ENCODE results near the gene FBXO47. TPM values are rescaled to one million over a fixed set of nuclear protein-coding genes. Genes with fewer than 3 reads are reported as not detected.

The FBXO47 gene
- total RNA-seq, 1 experiment from 2014 or later: not detected

- H3K27ac ChIP-seq (ENCODE audit: low read depth, low read length, poor library complexity, severe bottlenecking): no peak overlapping the region
- BruUV-seq (replicated peaks): no TSS peak
- no peak overlapping the region for H3K4me3 ChIP-seq (ENCODE audit: low read depth, low read length, poor library complexity, severe bottlenecking)
- H3K9me3 ChIP-seq (ENCODE audit: low read depth, low read length, poor library complexity, severe bottlenecking): no peaks in the 10 kb centered on the region
- no peaks in the 10 kb centered on the region for H3K36me3 ChIP-seq (ENCODE audit: insufficient read depth, low read length, poor library complexity, severe bottlenecking)
- H3K27me3 ChIP-seq (replicated peaks; ENCODE audit: insufficient read depth, low read depth, low read length, poor library complexity): no peaks in the 10 kb centered on the region
- intact Hi-C loops (cut with micrococcal nuclease; ENCODE audit: unreplicated experiment): no loop called here
- DNase-seq (ENCODE audit: low spot score): no peak
- no peaks in the 10 kb centered on the region for H3K4me1 ChIP-seq (ENCODE audit: insufficient read depth, low read length, poor library complexity, severe bottlenecking)
- TF ChIP-seq, protein P1, sequence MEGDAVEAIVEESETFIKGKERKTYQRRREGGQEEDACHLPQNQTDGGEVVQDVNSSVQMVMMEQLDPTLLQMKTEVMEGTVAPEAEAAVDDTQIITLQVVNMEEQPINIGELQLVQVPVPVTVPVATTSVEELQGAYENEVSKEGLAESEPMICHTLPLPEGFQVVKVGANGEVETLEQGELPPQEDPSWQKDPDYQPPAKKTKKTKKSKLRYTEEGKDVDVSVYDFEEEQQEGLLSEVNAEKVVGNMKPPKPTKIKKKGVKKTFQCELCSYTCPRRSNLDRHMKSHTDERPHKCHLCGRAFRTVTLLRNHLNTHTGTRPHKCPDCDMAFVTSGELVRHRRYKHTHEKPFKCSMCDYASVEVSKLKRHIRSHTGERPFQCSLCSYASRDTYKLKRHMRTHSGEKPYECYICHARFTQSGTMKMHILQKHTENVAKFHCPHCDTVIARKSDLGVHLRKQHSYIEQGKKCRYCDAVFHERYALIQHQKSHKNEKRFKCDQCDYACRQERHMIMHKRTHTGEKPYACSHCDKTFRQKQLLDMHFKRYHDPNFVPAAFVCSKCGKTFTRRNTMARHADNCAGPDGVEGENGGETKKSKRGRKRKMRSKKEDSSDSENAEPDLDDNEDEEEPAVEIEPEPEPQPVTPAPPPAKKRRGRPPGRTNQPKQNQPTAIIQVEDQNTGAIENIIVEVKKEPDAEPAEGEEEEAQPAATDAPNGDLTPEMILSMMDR (conservative IDR thresholded peaks at IDR 0.05; ENCODE audit: low read depth, low read length): no peak
- no peak for TF ChIP-seq EZH2 (IDR thresholded peaks at IDR 0.05; ENCODE audit: borderline replicate concordance, low read depth, low read length, poor library complexity, severe bottlenecking)
- POLR2A ChIA-PET (ENCODE audit: low non-redundant PET): no interaction called here
- CTCF ChIA-PET: no interaction called here
Observed at GRCh38 chr17:38947189-38947588, 20.0 kb downstream of the FBXO47 start.

DNA sequence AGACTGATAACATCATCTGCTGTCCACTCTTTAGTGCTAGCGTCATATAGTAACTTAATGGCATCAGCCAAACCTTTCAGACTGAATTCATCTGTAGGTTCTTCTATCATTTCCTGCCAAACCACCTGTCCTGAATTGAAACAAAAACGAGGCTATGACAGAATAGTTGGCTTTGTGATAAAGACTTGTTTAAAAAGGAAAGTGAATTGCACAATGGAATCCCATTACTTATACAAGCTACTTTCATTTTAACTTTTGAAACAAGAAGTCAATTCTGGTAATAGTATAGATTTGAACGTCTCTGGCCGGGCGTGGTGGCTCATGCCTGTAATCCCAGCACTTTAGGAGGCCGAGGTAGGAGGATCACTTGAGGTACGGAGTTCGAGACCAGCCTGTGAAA, 23.6 kb downstream of the FBXO47 start:
- intact Hi-C loops (cut with micrococcal nuclease; ENCODE audit: unreplicated experiment): no loop called here
- Histone ChIP-seq H3K27ac (ENCODE audit: low read depth, low read length, poor library complexity, severe bottlenecking) (no peak overlapping the region), H3K36me3 (ENCODE audit: insufficient read depth, low read length, poor library complexity, severe bottlenecking) (no peaks in the 10 kb centered on the region), H3K4me3 (ENCODE audit: low read depth, low read length, poor library complexity, severe bottlenecking) (no peak overlapping the region), H3K9me3 (ENCODE audit: low read depth, low read length, poor library complexity, severe bottlenecking) (no peaks in the 10 kb centered on the region), H3K4me1 (ENCODE audit: insufficient read depth, low read length, poor library complexity, severe bottlenecking) (no peaks in the 10 kb centered on the region), H3K27me3 (replicated peaks; ENCODE audit: insufficient read depth, low read depth, low read length, poor library complexity) (no peaks in the 10 kb centered on the region)
- TF ChIP-seq EZH2 (IDR thresholded peaks at IDR 0.05; ENCODE audit: borderline replicate concordance, low read depth, low read length, poor library complexity, severe bottlenecking): no peak
- TF ChIP-seq, protein P1 (conservative IDR thresholded peaks at IDR 0.05; ENCODE audit: low read depth, low read length): no peak
- CTCF ChIA-PET: no interaction called here
- BruUV-seq (replicated peaks): no TSS peak
- POLR2A ChIA-PET (ENCODE audit: low non-redundant PET): no interaction called here
- no peak for DNase-seq (ENCODE audit: low spot score)

DNA sequence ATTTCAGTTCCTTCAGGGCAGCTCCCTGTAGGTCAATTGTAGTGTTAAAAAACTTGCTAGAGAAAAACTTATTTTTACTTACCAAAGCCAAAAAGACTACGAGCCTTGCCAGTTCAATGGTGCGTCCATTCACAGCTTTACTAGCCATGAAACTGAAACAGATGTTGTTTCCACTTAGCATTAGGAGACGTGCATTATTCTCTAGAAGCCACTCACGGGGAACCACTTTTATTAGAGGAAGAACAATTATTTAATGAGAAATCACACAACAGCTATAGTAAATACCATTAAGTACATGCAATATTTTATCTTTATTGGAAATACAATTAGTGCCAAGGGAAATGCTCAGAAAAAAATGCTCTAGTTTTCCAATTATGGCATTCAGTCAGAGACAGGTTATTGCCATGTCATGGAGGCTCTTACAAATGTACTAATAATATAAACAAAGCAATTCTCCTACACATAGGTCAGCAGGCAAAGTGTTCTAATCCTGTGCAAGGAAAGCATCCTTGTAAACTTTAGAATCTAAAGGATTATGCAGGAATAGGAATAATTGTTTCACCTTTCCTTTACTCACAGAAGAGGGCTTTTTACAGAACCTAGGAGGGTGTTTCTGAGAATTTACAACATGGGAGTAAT, 24.4 kb downstream of the FBXO47 start:
- POLR2A ChIA-PET (ENCODE audit: low non-redundant PET): no interaction called here
- H3K27me3 ChIP-seq (replicated peaks; ENCODE audit: insufficient read depth, low read depth, low read length, poor library complexity): no peaks in the 10 kb centered on the region
- no peaks in the 10 kb centered on the region for H3K9me3 ChIP-seq (ENCODE audit: low read depth, low read length, poor library complexity, severe bottlenecking)
- no peak overlapping the region for H3K4me3 ChIP-seq (ENCODE audit: low read depth, low read length, poor library complexity, severe bottlenecking)
- no peak overlapping the region for H3K27ac ChIP-seq (ENCODE audit: low read depth, low read length, poor library complexity, severe bottlenecking)
- CTCF ChIA-PET: no interaction called here
- no peak for DNase-seq (ENCODE audit: low spot score)
- H3K36me3 ChIP-seq (ENCODE audit: insufficient read depth, low read length, poor library complexity, severe bottlenecking): no peaks in the 10 kb centered on the region
- no TSS peak for BruUV-seq (replicated peaks)
- no peak for TF ChIP-seq EZH2 (IDR thresholded peaks at IDR 0.05; ENCODE audit: borderline replicate concordance, low read depth, low read length, poor library complexity, severe bottlenecking)
- TF ChIP-seq, protein P1 (conservative IDR thresholded peaks at IDR 0.05; ENCODE audit: low read depth, low read length): no peak
- H3K4me1 ChIP-seq (ENCODE audit: insufficient read depth, low read length, poor library complexity, severe bottlenecking): no peaks in the 10 kb centered on the region
- intact Hi-C loops (cut with micrococcal nuclease; ENCODE audit: unreplicated experiment): no loop called here

Data from A673 (cell line).